ENCODE data around the gene DEFB114. TPM values are rescaled to one million over a fixed set of nuclear protein-coding genes. Genes with fewer than 3 reads are reported as not detected.

The DEFB114 gene
- total RNA-seq, 2 experiments from 2014 or later, result not detected

GRCh38 chr6:49929340-49929739 lies 34.6 kb downstream of the DEFB114 start:
- TF ChIP-seq, protein P1, sequence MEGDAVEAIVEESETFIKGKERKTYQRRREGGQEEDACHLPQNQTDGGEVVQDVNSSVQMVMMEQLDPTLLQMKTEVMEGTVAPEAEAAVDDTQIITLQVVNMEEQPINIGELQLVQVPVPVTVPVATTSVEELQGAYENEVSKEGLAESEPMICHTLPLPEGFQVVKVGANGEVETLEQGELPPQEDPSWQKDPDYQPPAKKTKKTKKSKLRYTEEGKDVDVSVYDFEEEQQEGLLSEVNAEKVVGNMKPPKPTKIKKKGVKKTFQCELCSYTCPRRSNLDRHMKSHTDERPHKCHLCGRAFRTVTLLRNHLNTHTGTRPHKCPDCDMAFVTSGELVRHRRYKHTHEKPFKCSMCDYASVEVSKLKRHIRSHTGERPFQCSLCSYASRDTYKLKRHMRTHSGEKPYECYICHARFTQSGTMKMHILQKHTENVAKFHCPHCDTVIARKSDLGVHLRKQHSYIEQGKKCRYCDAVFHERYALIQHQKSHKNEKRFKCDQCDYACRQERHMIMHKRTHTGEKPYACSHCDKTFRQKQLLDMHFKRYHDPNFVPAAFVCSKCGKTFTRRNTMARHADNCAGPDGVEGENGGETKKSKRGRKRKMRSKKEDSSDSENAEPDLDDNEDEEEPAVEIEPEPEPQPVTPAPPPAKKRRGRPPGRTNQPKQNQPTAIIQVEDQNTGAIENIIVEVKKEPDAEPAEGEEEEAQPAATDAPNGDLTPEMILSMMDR (conservative IDR thresholded peaks at IDR 0.05; ENCODE audit: low read length), result no peak
- no peak for TF ChIP-seq EZH2phosphoT487 (IDR thresholded peaks at IDR 0.05; ENCODE audit: borderline replicate concordance, low read depth, low read length)
- CTCF ChIA-PET (ENCODE audit: unreplicated experiment), result no interaction called here
- H2AFZ ChIP-seq (ENCODE audit: low read length), result no peak overlapping the region
- H3K4me3 ChIP-seq (ENCODE audit: low read depth, low read length, poor library complexity, severe bottlenecking), result no peak overlapping the region
- no peaks in the 10 kb centered on the region for H3K4me1 ChIP-seq (ENCODE audit: insufficient read depth, low read length, poor library complexity, severe bottlenecking)
- POLR2A ChIA-PET, result no interaction called here
- no peaks in the 10 kb centered on the region for H3K36me3 ChIP-seq (ENCODE audit: insufficient read depth, low read length)
- H3K9me3 ChIP-seq (ENCODE audit: low read length), result no peaks in the 10 kb centered on the region
- H3K9me2 ChIP-seq (ENCODE audit: insufficient read depth, low read length), result no peaks in the 10 kb centered on the region
- H3K79me2 ChIP-seq (ENCODE audit: insufficient read depth, low read depth, low read length), result no peaks in the 10 kb centered on the region
- no peaks in the 10 kb centered on the region for H4K20me1 ChIP-seq (ENCODE audit: insufficient read depth, low read length)
- intact Hi-C loops (cut with micrococcal nuclease; ENCODE audit: unreplicated experiment), result no loop called here
- no peak overlapping the region for H3K4me2 ChIP-seq (ENCODE audit: low read length)
- no TSS peak for BruUV-seq (replicated peaks)
- no peak overlapping the region for H3K27ac ChIP-seq (ENCODE audit: low read depth, low read length, poor library complexity, severe bottlenecking)
- no peak for DNase-seq (ENCODE audit: low spot score)

DNA sequence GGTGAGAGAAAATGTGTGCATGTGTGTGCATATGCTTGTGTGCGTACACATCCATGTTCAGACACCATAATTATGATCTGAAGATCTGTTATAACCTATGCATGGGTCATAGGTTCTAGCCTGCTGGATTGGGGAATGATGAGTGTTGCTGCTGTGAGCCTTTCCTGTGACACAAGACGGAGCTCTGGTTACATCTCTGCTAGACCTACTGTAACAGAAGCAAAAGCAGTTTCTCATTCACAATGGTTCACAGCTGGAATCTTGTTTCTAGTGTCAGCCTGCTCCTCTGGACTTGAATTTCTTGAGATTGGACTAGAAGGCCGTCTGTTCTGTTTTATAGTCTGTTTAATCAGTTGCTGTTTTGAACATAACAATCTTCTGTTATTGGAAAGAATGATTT lies 40.1 kb downstream of the DEFB114 start:
- Histone ChIP-seq H3K9me2 (ENCODE audit: insufficient read depth, low read length) (no peaks in the 10 kb centered on the region), H3K79me2 (ENCODE audit: insufficient read depth, low read depth, low read length) (no peaks in the 10 kb centered on the region), H3K4me2 (ENCODE audit: low read length) (no peak overlapping the region), H3K9me3 (ENCODE audit: low read length) (no peaks in the 10 kb centered on the region), H4K20me1 (ENCODE audit: insufficient read depth, low read length) (no peaks in the 10 kb centered on the region), H3K36me3 (ENCODE audit: insufficient read depth, low read length) (no peaks in the 10 kb centered on the region), H2AFZ (ENCODE audit: low read length) (no peak overlapping the region), H3K27ac (ENCODE audit: low read depth, low read length, poor library complexity, severe bottlenecking) (no peak overlapping the region), H3K4me3 (ENCODE audit: low read depth, low read length, poor library complexity, severe bottlenecking) (no peak overlapping the region), H3K4me1 (ENCODE audit: insufficient read depth, low read length, poor library complexity, severe bottlenecking) (no peaks in the 10 kb centered on the region)
- no peak for DNase-seq (ENCODE audit: low spot score)
- intact Hi-C loops (cut with micrococcal nuclease; ENCODE audit: unreplicated experiment), result no loop called here
- no TSS peak for BruUV-seq (replicated peaks)
- TF ChIP-seq EZH2phosphoT487 (IDR thresholded peaks at IDR 0.05; ENCODE audit: borderline replicate concordance, low read depth, low read length), result no peak
- TF ChIP-seq, protein P1 (conservative IDR thresholded peaks at IDR 0.05; ENCODE audit: low read length), result no peak
- ChIA-PET CTCF (ENCODE audit: unreplicated experiment) (no interaction called here), POLR2A (interaction anchor here (0.5 kb wide), 1 partner anchor 124 kb away, joined by 3 read pairs; no protein-coding TSS in a partner anchor)

DNA sequence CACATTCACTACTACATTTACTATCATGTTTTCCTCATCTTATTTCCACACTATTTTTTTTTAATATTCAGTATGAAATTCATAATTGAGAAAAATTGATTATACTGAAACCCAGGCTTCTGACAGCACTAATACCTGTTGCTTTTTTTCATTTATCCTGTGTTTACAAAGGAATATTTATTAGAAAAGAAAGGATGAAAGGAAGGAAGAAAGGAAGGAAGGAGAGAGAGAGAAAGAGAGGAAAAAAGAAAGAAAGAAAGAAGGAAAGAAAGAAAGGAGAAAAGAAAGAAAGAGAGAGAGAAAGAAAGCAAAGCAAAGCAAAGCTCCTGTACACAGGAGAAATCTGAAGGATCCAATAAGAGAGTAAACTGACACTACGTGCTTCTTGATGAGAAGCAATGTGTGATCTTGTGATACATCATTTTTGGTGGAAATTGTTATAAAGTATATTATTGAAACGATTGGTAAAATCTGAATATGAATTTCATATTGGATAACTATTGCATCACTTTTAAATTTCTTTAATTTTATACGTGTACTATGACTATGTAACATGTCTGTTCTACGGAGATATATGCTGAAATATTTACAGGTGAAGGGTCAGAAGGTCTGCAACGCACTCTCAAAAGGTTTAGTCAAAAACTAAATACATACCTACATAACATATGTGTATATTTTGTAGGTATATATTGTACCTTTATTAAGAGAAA lies 43.9 kb downstream of the DEFB114 start:
- Histone ChIP-seq H3K4me2 (ENCODE audit: low read length) (no peak overlapping the region), H3K4me1 (ENCODE audit: insufficient read depth, low read length, poor library complexity, severe bottlenecking) (no peaks in the 10 kb centered on the region), H3K9me2 (ENCODE audit: insufficient read depth, low read length) (no peaks in the 10 kb centered on the region), H3K27ac (ENCODE audit: low read depth, low read length, poor library complexity, severe bottlenecking) (no peak overlapping the region), H3K4me3 (ENCODE audit: low read depth, low read length, poor library complexity, severe bottlenecking) (no peak overlapping the region), H3K79me2 (ENCODE audit: insufficient read depth, low read depth, low read length) (no peaks in the 10 kb centered on the region), H2AFZ (ENCODE audit: low read length) (no peak overlapping the region; the same call in 1 of the 2 replicates), H4K20me1 (ENCODE audit: insufficient read depth, low read length) (no peaks in the 10 kb centered on the region), H3K36me3 (ENCODE audit: insufficient read depth, low read length) (no peaks in the 10 kb centered on the region), H3K9me3 (ENCODE audit: low read length) (no peaks in the 10 kb centered on the region)
- no TSS peak for BruUV-seq (replicated peaks)
- intact Hi-C loops (cut with micrococcal nuclease; ENCODE audit: unreplicated experiment), result no loop called here
- ChIA-PET POLR2A (no interaction called here), CTCF (ENCODE audit: unreplicated experiment) (no interaction called here)
- no peak for TF ChIP-seq EZH2phosphoT487 (IDR thresholded peaks at IDR 0.05; ENCODE audit: borderline replicate concordance, low read depth, low read length)
- TF ChIP-seq, protein P1 (conservative IDR thresholded peaks at IDR 0.05; ENCODE audit: low read length), result no peak
- DNase-seq (ENCODE audit: low spot score), result no peak

Data from OCI-LY7 (cell line).